GM13977 (cell line): ENCODE data around the gene TUBB3.
"Not testable (repeated sequence)": the region's sequence is repeated elsewhere in the genome, so short reads cannot be mapped to it uniquely, and the experiment has no call there.

Experiments used
- DNase-seq: peaks from one replicate; pipeline ENCODE4 v3.0.0; 2012; ENCODE audit warnings: low spot score
- CTCF ChIP-seq: IDR thresholded peaks from 2 replicates; pipeline ENCODE4 v1.5.1; 2012; ENCODE audit warnings: mild to moderate bottlenecking, control low read depth; ENCODE audit not compliant: insufficient read depth; ENCODE audit errors: extremely low read depth, missing control alignments
- in situ Hi-C: fragments of 300-500 bp; cut with MboI; formaldehyde crosslinking; loops from one replicate; pipeline ENCODE4 v1.12.0; 2022; ENCODE audit warnings: low sequenced_read_pairs, low pct_unique_long_range_greater_than_20kb, mixed read lengths, inconsistent platforms; ENCODE audit not compliant: unreplicated experiment

TUBB3 gene

GRCh38 chr16:89934611-89935553 lies 11.7 kb downstream of the TUBB3 start:
- no peak for DNase-seq
- TF ChIP-seq CTCF = no peak
- in situ Hi-C loops = no loop called here

GRCh38 chr16:89935620-89936019 lies 12.5 kb downstream of the TUBB3 start:
- in situ Hi-C loops, DNase-seq: not testable (repeated sequence)

- TF ChIP-seq CTCF = no peak
- in situ Hi-C loops = no loop called here
These were observed 12.9 kb downstream of the TUBB3 start for GRCh38 chr16:89936034-89936433.

DNA sequence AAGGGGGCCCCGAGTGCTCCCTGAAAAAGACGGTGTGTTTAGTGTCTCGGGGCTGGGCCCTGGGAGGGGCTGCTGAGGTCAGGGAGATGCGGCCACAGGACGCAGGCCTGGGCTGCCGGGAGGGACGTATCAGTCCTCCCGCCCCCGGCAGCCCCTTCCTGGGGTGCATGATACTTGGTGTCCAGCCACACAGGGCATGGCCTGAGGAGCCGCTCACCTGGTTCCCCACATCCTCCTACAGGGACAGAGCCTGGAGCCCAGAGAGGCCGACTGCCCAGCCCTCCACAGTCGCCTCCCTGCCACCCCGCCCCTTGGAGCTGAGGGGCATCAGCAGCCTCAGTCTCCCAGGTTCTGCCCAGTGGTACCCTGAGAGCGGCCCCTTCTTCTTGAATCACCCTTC lies 13.4 kb downstream of the TUBB3 start:
- in situ Hi-C loops = no loop called here
- no peak for TF ChIP-seq CTCF
- DNase-seq = no peak

More at GRCh38 chr16:89936034-89936433, 12.9 kb downstream of the TUBB3 start:
- DNase-seq = no peak

- in situ Hi-C loops = no loop called here
- no peak for DNase-seq
- no peak for TF ChIP-seq CTCF
These were observed 13.8 kb downstream of the TUBB3 start for GRCh38 chr16:89936981-89937380.

- DNase-seq = no peak
- no peak for TF ChIP-seq CTCF
- in situ Hi-C loops = no loop called here
These were observed 15.2 kb downstream of the TUBB3 start for GRCh38 chr16:89938175-89938885.

DNA sequence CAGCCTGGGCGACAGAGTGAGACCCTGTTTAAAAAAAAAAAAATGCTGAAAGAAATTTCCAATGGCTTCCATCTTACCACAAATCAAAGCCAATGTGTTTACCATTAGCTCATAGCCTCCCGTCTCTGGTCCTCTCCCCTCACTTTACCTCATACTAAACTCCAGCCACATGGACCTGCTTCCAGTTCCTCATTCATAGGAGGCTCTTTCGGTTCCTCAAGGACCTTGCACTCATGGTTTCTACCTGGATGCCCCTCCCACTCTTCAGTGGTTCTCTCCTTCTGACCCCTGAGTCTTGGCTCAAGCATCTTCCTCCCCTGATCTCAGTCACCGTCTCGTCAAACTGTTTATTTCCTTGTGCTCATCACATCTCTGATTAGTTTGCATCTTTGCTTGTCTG lies 21.6 kb downstream of the TUBB3 start:
- no peak for TF ChIP-seq CTCF
- in situ Hi-C loops = no loop called here
- DNase-seq = no peak
